Tibial artery (tissue), 4 donors: ENCODE data around the gene MYMK.

Experiments
- DNase-seq, 2 donors: peaks; one replicate each; pipeline ENCODE4 v3.0.0-alpha.2; 2019
- H3K27ac ChIP-seq, 2 donors: fragments of 200-600 bp; sonication (generic) in 1 of 2; 1 replicate in 1 of 2; 2 replicates in 1 of 2; pipeline ENCODE4 v1.5.1; 2018 to 2019; ENCODE audit warnings: mild to moderate bottlenecking in 1 of 2
- H3K27me3 ChIP-seq, 2 donors: fragments of 200-600 bp; sonication (generic) in 1 of 2; one replicate each; pipeline versions ENCODE4 v1.5.1 to v1.6.0; 2016 to 2019
- H3K36me3 ChIP-seq, 3 donors: fragments of 200-600 bp; sonication (generic) in 2 of 3; one replicate each; pipeline ENCODE4 v1.5.1; 2016 to 2019; ENCODE audit warnings: mild to moderate bottlenecking in 2 of 3
- H3K4me1 ChIP-seq, 4 donors: fragments of 200-600 bp; sonication (generic) in 2 of 4; 1 replicate in 3 of 4; 2 replicates in 1 of 4; pipeline ENCODE4 v1.5.1; 2016 to 2019
- H3K4me3 ChIP-seq, 2 donors: fragments of 200-600 bp; sonication (generic) in 1 of 2; 1 replicate in 1 of 2; 2 replicates in 1 of 2; pipeline ENCODE4 v1.5.1; 2018 to 2019; ENCODE audit warnings: mild to moderate bottlenecking in 2 of 2
- H3K9me3 ChIP-seq, 3 donors: fragments of 200-600 bp; sonication (generic) in 1 of 3; one replicate each; pipeline ENCODE4 v1.5.1; 2016 to 2019
- CTCF ChIP-seq, 2 experiments: fragments of 200-600 bp in 1 of 2; fragments of 450-650 bp in 1 of 2; IDR thresholded peaks; one replicate each; pipeline ENCODE4 v1.5.1; 2017 to 2019; ENCODE audit warnings: antibody characterized with exemption in 2 of 2, mild to moderate bottlenecking in 1 of 2, moderate library complexity in 1 of 2
- intact Hi-C: fragments of 100-400 bp; cut with DNase I; formaldehyde crosslinking; loops from one replicate; pipeline ENCODE4 v1.15.0; 2023; ENCODE audit warnings: low total_unique reads

MYMK gene

GRCh38 chr9:133528001-133528875, 3.5 kb upstream of the MYMK start:
- no peaks in the 10 kb centered on the region for H3K9me3 ChIP-seq
- no peak overlapping the region for H3K4me3 ChIP-seq
- H3K27ac ChIP-seq = no peak overlapping the region
- H3K36me3 ChIP-seq = no peaks in the 10 kb centered on the region
- peaks cover 0 to 20% (median 15%) of the 10 kb centered on the region in 4 donors for H3K4me1 ChIP-seq
- peaks cover 0 to 82% of the 10 kb centered on the region in 2 donors for H3K27me3 ChIP-seq
- no peak for DNase-seq
- no peak for TF ChIP-seq CTCF (IDR thresholded peaks at IDR 0.05)
- intact Hi-C loops = no loop called here

GRCh38 chr9:133527444-133527920, 2.7 kb upstream of the MYMK start:
- Histone ChIP-seq H3K36me3 (no peaks in the 10 kb centered on the region), H3K9me3 (no peaks in the 10 kb centered on the region), H3K27ac (no peak overlapping the region), H3K27me3 (peaks cover 0 to 76% of the 10 kb centered on the region in 2 donors), H3K4me1 (peaks cover 0 to 20% (median 15%) of the 10 kb centered on the region in 4 donors), H3K4me3 (no peak overlapping the region)
- no peak for DNase-seq
- intact Hi-C loops = no loop called here
- no peak for TF ChIP-seq CTCF (IDR thresholded peaks at IDR 0.05)

GRCh38 chr9:133526721-133527321, 2.1 kb upstream of the MYMK start:
- DNase-seq = no peak
- Histone ChIP-seq H3K27ac (no peak overlapping the region), H3K36me3 (no peaks in the 10 kb centered on the region), H3K9me3 (no peaks in the 10 kb centered on the region), H3K4me1 (peaks cover 0 to 20% (median 15%) of the 10 kb centered on the region in 4 donors), H3K27me3 (peaks cover 0 to 72% of the 10 kb centered on the region in 2 donors), H3K4me3 (no peak overlapping the region)
- intact Hi-C loops = no loop called here
- TF ChIP-seq CTCF (IDR thresholded peaks at IDR 0.05) = no peak

- no peak for TF ChIP-seq CTCF (IDR thresholded peaks at IDR 0.05)
- no peak for DNase-seq
- Histone ChIP-seq H3K27me3 (peaks cover 0 to 65% of the 10 kb centered on the region in 2 donors), H3K4me3 (no peak overlapping the region), H3K27ac (no peak overlapping the region), H3K36me3 (no peaks in the 10 kb centered on the region), H3K4me1 (peaks cover 0 to 20% (median 15%) of the 10 kb centered on the region in 4 donors), H3K9me3 (no peaks in the 10 kb centered on the region)
- intact Hi-C loops = no loop called here
Measured at GRCh38 chr9:133525677-133526076, 918 bp upstream of the MYMK start.

- intact Hi-C loops = no loop called here
- TF ChIP-seq CTCF (IDR thresholded peaks at IDR 0.05) = no peak
- Histone ChIP-seq H3K9me3 (no peaks in the 10 kb centered on the region), H3K36me3 (no peaks in the 10 kb centered on the region), H3K4me1 (peaks cover 0 to 20% (median 15%) of the 10 kb centered on the region in 4 donors), H3K27ac (no peak overlapping the region), H3K4me3 (no peak overlapping the region), H3K27me3 (peaks cover 0 to 56% of the 10 kb centered on the region in 2 donors)
- DNase-seq = no peak
Measured at GRCh38 chr9:133524146-133524545, 613 bp downstream of the MYMK start.
